HG02870 (cell line): ENCODE data around the gene PYCR2.
A peak's percentile ranks its signal among the peaks of the same experiment; 100 is the strongest.
"Not testable (repeated sequence)": the region's sequence is repeated elsewhere in the genome, so short reads cannot be mapped to it uniquely, and the experiment has no call there.

ENCODE experiments used
- ATAC-seq: cut with Tn5 transposase; IDR thresholded peaks from one replicate; pipeline ENCODE4 v1.9.1; 2021; ENCODE audit warnings: mild to moderate bottlenecking, moderate library complexity; ENCODE audit not compliant: unreplicated experiment

Gene PYCR2

GRCh38 chr1:225943582-225943981 is 19.5 kb upstream of the PYCR2 start:
- no peak for ATAC-seq

- ATAC-seq = peak; percentile 84
Measured at GRCh38 chr1:225942574-225942973, 18.5 kb upstream of the PYCR2 start.

GRCh38 chr1:225941942-225942222 is 17.8 kb upstream of the PYCR2 start:
- no peak for ATAC-seq

- no peak for ATAC-seq
Measured at GRCh38 chr1:225941187-225941941, 17.3 kb upstream of the PYCR2 start, which contains the start of gene LEFTY2. LEFTY2 (minus strand) TSS chr1:225941220; CDS start chr1:225941140, 80 bp downstream.

GRCh38 chr1:225940385-225941151 is 16.5 kb upstream of the PYCR2 start:
- ATAC-seq = no peak

- ATAC-seq = not testable (repeated sequence)
Measured at GRCh38 chr1:225939939-225940310, 15.9 kb upstream of the PYCR2 start.

GRCh38 chr1:225939097-225939938 is 15.3 kb upstream of the PYCR2 start:
- not testable (repeated sequence) for ATAC-seq

- ATAC-seq = no peak
Measured at GRCh38 chr1:225937048-225937968, 13.3 kb upstream of the PYCR2 start.

GRCh38 chr1:225936523-225936922 is 12.5 kb upstream of the PYCR2 start:
- ATAC-seq = no peak

- ATAC-seq = not testable (repeated sequence)
Measured at GRCh38 chr1:225936086-225936485, 12.0 kb upstream of the PYCR2 start.

GRCh38 chr1:225934711-225935110 is 10.7 kb upstream of the PYCR2 start:
- ATAC-seq = no peak

- no peak for ATAC-seq
Measured at GRCh38 chr1:225933072-225933471, 9.0 kb upstream of the PYCR2 start.

GRCh38 chr1:225931270-225932136 is 7.5 kb upstream of the PYCR2 start:
- ATAC-seq = no peak

GRCh38 chr1:225930566-225930965 is 6.5 kb upstream of the PYCR2 start:
- ATAC-seq = no peak

- ATAC-seq = not testable (repeated sequence)
Measured at GRCh38 chr1:225929462-225929861, 5.4 kb upstream of the PYCR2 start.

- ATAC-seq = no peak
Measured at GRCh38 chr1:225928186-225929175, 4.4 kb upstream of the PYCR2 start.

GRCh38 chr1:225926551-225927113 is 2.6 kb upstream of the PYCR2 start:
- no peak for ATAC-seq

- ATAC-seq = no peak
Measured at GRCh38 chr1:225923381-225923691, 714 bp downstream of the PYCR2 start.
